ENCODE results near the gene TNFRSF14.

DNA sequence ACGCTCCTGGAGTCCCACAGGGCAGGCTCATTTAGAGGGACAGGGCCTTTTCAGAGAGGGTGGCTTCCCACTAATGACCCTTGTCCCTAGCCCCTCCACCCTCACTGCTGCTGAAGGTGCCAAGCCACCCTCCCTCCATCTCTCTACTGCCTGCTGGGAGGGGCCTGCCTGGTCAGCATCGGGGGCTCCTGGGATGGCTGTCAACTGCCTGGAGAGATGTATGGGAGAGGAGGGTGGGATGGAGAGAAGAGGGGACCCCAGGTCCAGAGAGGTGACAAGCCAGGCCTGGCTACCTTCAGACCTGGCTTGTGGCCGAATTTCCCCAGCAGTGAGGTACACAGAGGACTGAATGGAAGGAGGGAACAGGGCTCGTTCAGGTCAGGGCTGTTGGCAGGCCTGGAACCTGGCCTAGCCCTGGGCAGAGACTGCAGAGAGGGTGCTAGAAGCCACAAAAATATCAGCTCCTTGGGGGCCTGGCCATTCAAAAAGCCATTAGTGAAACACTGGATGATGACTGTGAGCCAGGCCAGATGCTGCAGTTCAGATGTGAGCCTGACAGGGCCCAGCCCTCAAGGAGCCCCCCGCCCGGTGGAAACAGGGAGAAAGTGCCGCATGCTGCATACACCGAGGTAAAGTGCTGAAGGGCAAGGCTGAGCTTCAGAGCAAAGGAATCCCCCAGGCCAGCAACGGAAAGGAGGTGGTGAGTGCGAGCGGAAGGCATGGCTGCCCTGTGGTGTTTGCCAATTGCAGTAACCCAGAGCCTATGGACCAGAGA is 56.6 kb downstream of the TNFRSF14 start:
- TF ChIP-seq, protein P1, sequence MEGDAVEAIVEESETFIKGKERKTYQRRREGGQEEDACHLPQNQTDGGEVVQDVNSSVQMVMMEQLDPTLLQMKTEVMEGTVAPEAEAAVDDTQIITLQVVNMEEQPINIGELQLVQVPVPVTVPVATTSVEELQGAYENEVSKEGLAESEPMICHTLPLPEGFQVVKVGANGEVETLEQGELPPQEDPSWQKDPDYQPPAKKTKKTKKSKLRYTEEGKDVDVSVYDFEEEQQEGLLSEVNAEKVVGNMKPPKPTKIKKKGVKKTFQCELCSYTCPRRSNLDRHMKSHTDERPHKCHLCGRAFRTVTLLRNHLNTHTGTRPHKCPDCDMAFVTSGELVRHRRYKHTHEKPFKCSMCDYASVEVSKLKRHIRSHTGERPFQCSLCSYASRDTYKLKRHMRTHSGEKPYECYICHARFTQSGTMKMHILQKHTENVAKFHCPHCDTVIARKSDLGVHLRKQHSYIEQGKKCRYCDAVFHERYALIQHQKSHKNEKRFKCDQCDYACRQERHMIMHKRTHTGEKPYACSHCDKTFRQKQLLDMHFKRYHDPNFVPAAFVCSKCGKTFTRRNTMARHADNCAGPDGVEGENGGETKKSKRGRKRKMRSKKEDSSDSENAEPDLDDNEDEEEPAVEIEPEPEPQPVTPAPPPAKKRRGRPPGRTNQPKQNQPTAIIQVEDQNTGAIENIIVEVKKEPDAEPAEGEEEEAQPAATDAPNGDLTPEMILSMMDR (IDR thresholded peaks at IDR 0.05) = no peak
- no peak for TF ChIP-seq ZFX (IDR thresholded peaks at IDR 0.05; ENCODE audit: borderline replicate concordance)

Data from 22Rv1 (cell line).